Measurements from ENCODE around the gene KDM4D. TPM values are rescaled to one million over a fixed set of nuclear protein-coding genes. Genes with fewer than 3 reads are reported as not detected.

Gene KDM4D
- total and polyA plus RNA-seq, 2 of the 8 experiments (the other 6 are each of a cell fraction or from before 2014, with no cell fraction given) = 1.5 to 4.5 TPM

GRCh38 chr11:94934846-94935245, 38.7 kb upstream of the KDM4D start:
- ChIA-PET CTCF (ENCODE audit: partially characterized antibody) (interaction anchor here (0.9 kb wide), 1 partner anchor 10 kb away, joined by 4 read pairs; no protein-coding TSS in a partner anchor), POLR2A (ENCODE audit: partially characterized antibody) (interaction anchor here (0.6 to 1.6 kb wide), 2 partner anchors 49 to 133 kb away, joined by 3 read pairs; no protein-coding TSS in a partner anchor)
- H2BK12ac ChIP-seq (ENCODE audit: low read depth, low read length) = no peak overlapping the region
- no peak overlapping the region for H2AK5ac ChIP-seq (ENCODE audit: low read depth, low read length)
- no peak overlapping the region for H2BK20ac ChIP-seq (ENCODE audit: low read length)
- H4K91ac ChIP-seq (replicated peaks; ENCODE audit: insufficient read length, low read length) = no peak overlapping the region
- no peak overlapping the region for H3K4ac ChIP-seq (replicated peaks; ENCODE audit: insufficient read length, low read depth, low read length)
- DNase-seq (ENCODE audit: low read depth in 1 of 2, low spot score in 2 of 2) (no peak), FAIRE-seq (no peak)
- no peaks in the 10 kb centered on the region; the same call in 1 of the 2 replicates for H3K79me1 ChIP-seq (ENCODE audit: low read depth, low read length)
- no peak overlapping the region for H4K8ac ChIP-seq (ENCODE audit: extremely low read depth, insufficient read depth, low read length)
- no peaks in the 10 kb centered on the region for H3K27me3 ChIP-seq (replicated peaks in 1 of 4; ENCODE audit: control insufficient read depth in 3 of 4, extremely low read depth in 1 of 4, insufficient read depth in 3 of 4, low read length in 3 of 4)
- no peaks in the 10 kb centered on the region; the same call in 1 of the 2 replicates for H3K23me2 ChIP-seq (ENCODE audit: low read depth, low read length)
- no peaks in the 10 kb centered on the region for H3K9me3 ChIP-seq (ENCODE audit: insufficient read depth in 2 of 2, low read depth in 1 of 2, low read length in 1 of 2)
- no peak overlapping the region for H2AFZ ChIP-seq (ENCODE audit: low read length)
- no peak overlapping the region for H3K4me3 ChIP-seq (ENCODE audit: extremely low read depth in 1 of 4, insufficient read depth in 2 of 4, low read depth in 3 of 4, low read length in 4 of 4)
- WGBS, 2 experiments (ENCODE audit: extremely low coverage in 1 of 2, insufficient coverage in 1 of 2, insufficient read length in 1 of 2, insufficient replicate concordance in 2 of 2, low coverage in 1 of 2, low lambda C conversion rate in 2 of 2, missing lambda C conversion rate in 1 of 2) = 89% methylated on average over 3 of the region's 3 CpGs; no CpG with 5 or more reads in 1 of the 2 experiments
- H3K56ac ChIP-seq (replicated peaks; ENCODE audit: insufficient read length, low read depth, low read length) = no peak overlapping the region
- no peak overlapping the region for H3K4me2 ChIP-seq (ENCODE audit: insufficient read depth in 1 of 2, low read depth in 2 of 2, low read length in 2 of 2)
- H4K5ac ChIP-seq (ENCODE audit: insufficient read length, low read depth, low read length) = no peak overlapping the region
- no peak overlapping the region for H3K9ac ChIP-seq (replicated peaks in 1 of 4; ENCODE audit: extremely low read depth in 1 of 4, low read depth in 3 of 4, low read length in 3 of 4)
- no peaks in the 10 kb centered on the region for H3K36me3 ChIP-seq (ENCODE audit: control insufficient read depth in 2 of 4, insufficient read depth in 4 of 4, low read length in 3 of 4)
- H3K23ac ChIP-seq (ENCODE audit: insufficient read length) = no peak overlapping the region
- H3K79me2 ChIP-seq (ENCODE audit: control insufficient read depth in 1 of 2, insufficient read depth in 2 of 2, low read length in 2 of 2) = no peaks in the 10 kb centered on the region
- TF ChIP-seq EP300 (IDR thresholded peaks at IDR 0.05; ENCODE audit: borderline replicate concordance in 1 of 2, low read depth in 2 of 2, low read length in 2 of 2) = no peak
- TF ChIP-seq RAD21 (IDR thresholded peaks at IDR 0.05 in 1 of 2, conservative IDR thresholded peaks at IDR 0.05 in 1 of 2; ENCODE audit: low read depth in 2 of 2, low read length in 2 of 2) = no peak
- TF ChIP-seq MAX (IDR thresholded peaks at IDR 0.05) = no peak
- TF ChIP-seq E2F6 (IDR thresholded peaks at IDR 0.05) = no peak
- no peak for TF ChIP-seq SP2 (IDR thresholded peaks at IDR 0.05; ENCODE audit: low read length)
- H3K18ac ChIP-seq (ENCODE audit: extremely low read depth, low read length) = no peak overlapping the region
- no peak overlapping the region for H2BK120ac ChIP-seq (replicated peaks; ENCODE audit: low read depth, low read length)
- H3K14ac ChIP-seq (ENCODE audit: insufficient read length) = no peak overlapping the region
- no peak overlapping the region for H3K27ac ChIP-seq (ENCODE audit: low read depth, low read length)
- no peaks in the 10 kb centered on the region for H4K20me1 ChIP-seq (replicated peaks in 1 of 2; ENCODE audit: control insufficient read depth in 1 of 2, insufficient read depth in 2 of 2, low read length in 2 of 2)
- no peak overlapping the region for H2BK15ac ChIP-seq (ENCODE audit: low read length)
- H3K4me1 ChIP-seq (replicated peaks in 1 of 4; ENCODE audit: control insufficient read depth in 3 of 4, insufficient read depth in 4 of 4, low read length in 3 of 4) = peaks cover 0 to 8% (median 4%) of the 10 kb centered on the region in 4 experiments; a peak in 3 of 7 replicates
- H2BK5ac ChIP-seq (ENCODE audit: low read depth, low read length) = no peak overlapping the region

Data from H1 (cell line).